AG09319 (cell line): ENCODE measurements around the gene EXTL1.

ENCODE experiments used
- DNase-seq: peaks from one replicate; pipeline ENCODE4 v3.0.0-alpha.2; 2010; ENCODE audit warnings: low read depth; ENCODE audit errors: extremely low read depth
- CTCF ChIP-seq: IDR thresholded peaks from 2 replicates; pipeline ENCODE4 v1.5.1; 2011; ENCODE audit warnings: low read depth, mild to moderate bottlenecking, inconsistent platforms, low read length, moderate library complexity

EXTL1 gene

DNA sequence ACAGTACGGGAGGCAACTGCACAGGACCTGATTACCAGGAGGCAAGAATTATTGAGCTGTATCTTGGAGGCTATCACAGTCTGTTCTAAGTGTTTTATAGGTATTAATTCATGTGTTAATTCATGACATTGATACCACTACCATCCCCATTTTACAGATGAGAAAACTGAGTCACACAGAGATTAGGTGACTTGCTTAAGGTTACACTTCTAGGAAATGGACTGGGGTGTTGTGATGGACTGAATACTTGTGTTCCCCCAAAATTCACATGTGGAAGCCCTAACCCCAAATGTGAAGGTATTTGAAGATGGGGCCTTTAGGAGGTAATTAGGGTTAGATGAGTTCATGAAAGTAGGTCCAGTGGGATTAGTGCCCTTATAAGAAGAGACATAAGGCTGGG is 55.9 kb downstream of the EXTL1 start:
- no peak for DNase-seq
- TF ChIP-seq CTCF, result no peak

GRCh38 chr1:26078286-26079177 is 57.0 kb downstream of the EXTL1 start:
- TF ChIP-seq CTCF, result no peak
- DNase-seq, result no peak

DNA sequence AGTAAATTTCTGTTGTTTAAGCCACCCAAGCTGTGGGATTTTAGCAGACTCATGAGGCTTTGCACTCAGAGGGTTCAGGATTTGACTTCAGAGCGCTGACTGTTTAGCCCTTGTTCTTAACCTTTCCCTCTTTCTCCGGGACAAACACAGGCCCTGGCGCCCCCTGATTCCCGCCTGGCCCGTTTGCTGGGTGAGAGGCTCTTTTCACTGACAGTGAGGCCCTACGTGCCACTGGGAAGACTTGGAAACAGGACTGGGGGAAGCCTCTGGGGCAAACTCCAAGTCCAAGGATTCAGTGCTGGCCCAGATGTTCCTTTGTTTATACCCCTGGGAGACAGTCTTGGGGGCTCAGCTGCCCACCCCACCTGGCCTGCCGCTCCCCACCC is 57.6 kb downstream of the EXTL1 start:
- no peak for DNase-seq
- no peak for TF ChIP-seq CTCF

DNA sequence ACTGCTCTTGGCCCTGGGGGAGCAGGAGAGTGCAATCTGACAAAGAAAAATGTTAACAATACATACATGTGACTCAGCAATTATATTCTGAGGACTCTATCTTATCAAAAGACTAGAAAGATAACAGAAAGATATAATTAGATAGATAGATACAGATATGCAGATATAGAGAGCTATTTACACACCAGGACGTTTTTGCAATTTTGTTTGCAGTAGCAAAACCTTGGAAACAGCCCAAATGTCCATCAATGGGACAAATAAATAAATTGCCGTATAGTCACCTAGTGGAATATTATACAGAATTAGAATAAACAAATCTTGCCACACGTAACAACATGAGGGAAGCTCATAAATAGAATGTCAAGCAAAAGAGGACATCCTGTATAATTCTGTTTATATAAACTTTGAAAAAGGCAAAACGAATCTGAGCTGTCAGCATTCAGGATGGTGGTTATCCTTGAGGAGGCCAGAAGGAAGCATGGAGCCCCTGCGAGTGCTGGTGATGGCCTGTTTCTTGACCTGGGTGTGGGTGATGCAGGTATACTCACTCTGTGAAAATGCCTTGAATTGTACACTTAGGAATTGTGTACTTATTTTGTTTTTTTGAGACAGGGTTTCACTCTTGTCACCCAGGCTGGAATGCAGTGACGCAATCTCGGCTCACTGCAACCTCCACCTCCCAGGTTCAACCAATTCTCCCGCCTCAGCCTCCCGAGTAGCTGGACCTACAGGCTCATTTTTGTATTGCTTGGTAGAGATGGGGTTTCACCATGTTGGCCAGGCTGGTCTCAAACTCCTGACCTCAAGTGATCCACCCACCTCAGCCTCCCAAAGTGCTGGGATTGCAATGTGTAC is 58.6 kb downstream of the EXTL1 start:
- no peak for DNase-seq
- TF ChIP-seq CTCF, result no peak

- TF ChIP-seq CTCF, result no peak
- DNase-seq, result no peak
Measured at GRCh38 chr1:26081267-26082019, 59.9 kb downstream of the EXTL1 start.

GRCh38 chr1:26082020-26082350 is 60.4 kb downstream of the EXTL1 start:
- no peak for TF ChIP-seq CTCF
- no peak for DNase-seq
